ENCODE results near the gene MTHFD1L. TPM values are rescaled to one million over a fixed set of nuclear protein-coding genes. Genes with fewer than 3 reads are reported as not detected.
"Not testable (repeated sequence)": the region's sequence is repeated elsewhere in the genome, so short reads cannot be mapped to it uniquely, and the experiment has no call there.

The MTHFD1L gene
- polyA plus RNA-seq, 3 donors = 0.25 to 1.3 (median 0.39) TPM

GRCh38 chr6:151032034-151032433 is 166.5 kb downstream of the MTHFD1L start:
- Histone ChIP-seq H3K4me1 (ENCODE audit: control insufficient read depth in 1 of 2, insufficient read depth in 2 of 2, low read length in 2 of 2) (peaks cover 3 to 4% of the 10 kb centered on the region in 2 donors), H3K79me2 (ENCODE audit: insufficient read depth, low read length) (no peaks in the 10 kb centered on the region), H3K27me3 (ENCODE audit: control insufficient read depth in 2 of 2, insufficient read depth in 2 of 2, low read length in 2 of 2) (no peaks in the 10 kb centered on the region), H3K4me2 (replicated peaks; ENCODE audit: extremely low read depth, low read length, poor library complexity, severe bottlenecking) (no peak overlapping the region), H3K36me3 (replicated peaks in 1 of 2; ENCODE audit: control insufficient read depth in 1 of 2, insufficient read depth in 2 of 2, low read length in 2 of 2) (no peaks in the 10 kb centered on the region), H3K4me3 (replicated peaks in 1 of 3; ENCODE audit: low read depth in 2 of 3, low read length in 3 of 3) (no peak overlapping the region), H3K9ac (ENCODE audit: insufficient read depth, low read length, poor library complexity, severe bottlenecking) (no peak overlapping the region), H4K20me1 (ENCODE audit: insufficient read depth, low read length) (no peaks in the 10 kb centered on the region), H3K27ac (ENCODE audit: low read depth in 1 of 2, low read length in 2 of 2) (no peak overlapping the region), H2AFZ (ENCODE audit: insufficient read depth, low read depth, low read length, poor library complexity, severe bottlenecking) (no peak overlapping the region), H3K9me3 (replicated peaks in 1 of 2; ENCODE audit: control insufficient read depth in 1 of 2, insufficient read depth in 1 of 2, low read length in 2 of 2) (no peaks in the 10 kb centered on the region)
- peaks cover 0 to 1% (median 0%) of the 10 kb centered on the region in 3 donors for H3K27me3 Mint-ChIP-seq (ENCODE audit: low read depth in 3 of 3)
- H3K4me1 Mint-ChIP-seq = peaks cover 18% of the 10 kb centered on the region
- H3K4me3 Mint-ChIP-seq = no peak overlapping the region
- DNase-seq = no peak
- intact Hi-C loops (cut with micrococcal nuclease) = loop anchor here in 1 of 2 donors (10.0 kb wide), 1 partner anchor 363 kb away; the partner anchor contains the start of gene ZBTB2
- 100% methylated on average over 1 of the region's 3 CpGs for WGBS (ENCODE audit: insufficient coverage)
- no peak for TF ChIP-seq CTCF (IDR thresholded peaks at IDR 0.05)
- peak overlapping the region in 4 of 7 donors; percentile 27 to 64 (median 57) for H3K27ac Mint-ChIP-seq
- peaks cover 0 to 2% (median 0%) of the 10 kb centered on the region in 7 donors for H3K9me3 Mint-ChIP-seq
- H3K36me3 Mint-ChIP-seq = peaks cover 2 to 5% of the 10 kb centered on the region in 2 donors

GRCh38 chr6:151034825-151035781 is 169.6 kb downstream of the MTHFD1L start:
- Histone ChIP-seq H4K20me1 (ENCODE audit: insufficient read depth, low read length) (no peaks in the 10 kb centered on the region), H3K9me3 (replicated peaks in 1 of 2; ENCODE audit: control insufficient read depth in 1 of 2, insufficient read depth in 1 of 2, low read length in 2 of 2) (no peaks in the 10 kb centered on the region), H3K4me2 (replicated peaks; ENCODE audit: extremely low read depth, low read length, poor library complexity, severe bottlenecking) (no peak overlapping the region), H3K4me3 (replicated peaks in 1 of 3; ENCODE audit: low read depth in 2 of 3, low read length in 3 of 3) (no peak overlapping the region), H3K36me3 (replicated peaks in 1 of 2; ENCODE audit: control insufficient read depth in 1 of 2, insufficient read depth in 2 of 2, low read length in 2 of 2) (no peaks in the 10 kb centered on the region), H3K4me1 (ENCODE audit: control insufficient read depth in 1 of 2, insufficient read depth in 2 of 2, low read length in 2 of 2) (peaks cover 5 to 8% of the 10 kb centered on the region in 2 donors), H3K79me2 (ENCODE audit: insufficient read depth, low read length) (no peaks in the 10 kb centered on the region), H3K27me3 (ENCODE audit: control insufficient read depth in 2 of 2, insufficient read depth in 2 of 2, low read length in 2 of 2) (no peaks in the 10 kb centered on the region), H2AFZ (ENCODE audit: insufficient read depth, low read depth, low read length, poor library complexity, severe bottlenecking) (no peak overlapping the region), H3K27ac (ENCODE audit: low read depth in 1 of 2, low read length in 2 of 2) (no peak overlapping the region), H3K9ac (ENCODE audit: insufficient read depth, low read length, poor library complexity, severe bottlenecking) (no peak overlapping the region)
- no peak for DNase-seq
- WGBS (ENCODE audit: insufficient coverage) = no CpG with 5 or more reads among the region's 10 CpGs
- Mint-ChIP-seq H3K36me3 (peaks cover 10 to 17% of the 10 kb centered on the region in 2 donors), H3K27me3 (ENCODE audit: low read depth in 3 of 3) (peaks cover 0 to 1% (median 0%) of the 10 kb centered on the region in 3 donors), H3K9me3 (peaks cover 0 to 2% (median 0%) of the 10 kb centered on the region in 7 donors), H3K27ac (peak overlapping the region in 1 of 7 donors; percentile 27), H3K4me3 (no peak overlapping the region), H3K4me1 (peaks cover 25% of the 10 kb centered on the region)
- no peak for TF ChIP-seq CTCF (IDR thresholded peaks at IDR 0.05)
- intact Hi-C loops (cut with micrococcal nuclease) = loop anchor here in 1 of 2 donors (10.0 kb wide), 1 partner anchor 360 kb away; the partner anchor contains the start of gene ZBTB2

GRCh38 chr6:151036211-151036721 is 170.8 kb downstream of the MTHFD1L start:
- H3K4me3 Mint-ChIP-seq; H2AFZ ChIP-seq (ENCODE audit: insufficient read depth, low read depth, low read length, poor library complexity, severe bottlenecking); H3K27me3 Mint-ChIP-seq (ENCODE audit: low read depth in 3 of 3); H3K9me3 Mint-ChIP-seq; H3K27me3 ChIP-seq (ENCODE audit: control insufficient read depth in 2 of 2, insufficient read depth in 2 of 2, low read length in 2 of 2); H3K79me2 ChIP-seq (ENCODE audit: insufficient read depth, low read length); H3K9me3 ChIP-seq (replicated peaks in 1 of 2; ENCODE audit: control insufficient read depth in 1 of 2, insufficient read depth in 1 of 2, low read length in 2 of 2); H3K9ac ChIP-seq (ENCODE audit: insufficient read depth, low read length, poor library complexity, severe bottlenecking); H3K4me3 ChIP-seq (replicated peaks in 1 of 3; ENCODE audit: low read depth in 2 of 3, low read length in 3 of 3); H4K20me1 ChIP-seq (ENCODE audit: insufficient read depth, low read length); H3K4me2 ChIP-seq (replicated peaks; ENCODE audit: extremely low read depth, low read length, poor library complexity, severe bottlenecking); H3K36me3 ChIP-seq (replicated peaks in 1 of 2; ENCODE audit: control insufficient read depth in 1 of 2, insufficient read depth in 2 of 2, low read length in 2 of 2): not testable (repeated sequence)
- DNase-seq = peak; percentile 46 to 82 (median 70)
- Mint-ChIP-seq H3K36me3 (peaks cover 10 to 17% of the 10 kb centered on the region in 2 donors), H3K27ac (peak overlapping the region; percentile 54 to 94 (median 83)), H3K4me1 (peaks cover 33% of the 10 kb centered on the region)
- no CpG with 5 or more reads among the region's 3 CpGs for WGBS (ENCODE audit: insufficient coverage)
- peaks cover 14 to 17% of the 10 kb centered on the region in 2 donors for H3K4me1 ChIP-seq (ENCODE audit: control insufficient read depth in 1 of 2, insufficient read depth in 2 of 2, low read length in 2 of 2)
- intact Hi-C loops (cut with micrococcal nuclease) = loop anchor here in 1 of 2 donors (10.0 kb wide), 1 partner anchor 359 kb away; the partner anchor contains the start of gene ZBTB2
- peak overlapping the region in 1 of 2 donors; percentile 55 for H3K27ac ChIP-seq (ENCODE audit: low read depth in 1 of 2, low read length in 2 of 2)

All from CD14-positive monocyte (primary cell).